Common myeloid progenitor, CD34-positive (primary cell): ENCODE data around the gene CSTF2T.
"Not testable (repeated sequence)": the region's sequence is repeated elsewhere in the genome, so short reads cannot be mapped to it uniquely, and the experiment has no call there.

Experiments
- CTCF ChIA-PET: fragments of 350-600 bp; sonication (Branson Sonifier 250); formaldehyde crosslinking; loops from one replicate; lab custom pipeline; 2021; ENCODE audit warnings: antibody characterized with exemption; lab: Charles Lee
- POLR2A ChIA-PET: fragments of 350-600 bp; sonication (Branson Sonifier 250); formaldehyde crosslinking; loops from one replicate; lab custom pipeline; 2021; ENCODE audit warnings: antibody characterized with exemption; lab: Charles Lee
- DNase-seq, 3 donors: peaks; one replicate each; pipeline versions ENCODE4 v3.0.0 to v3.0.0-alpha.2; 2013
- H3K27ac ChIP-seq, 2 experiments: 1 replicate in 1 of 2; 2 replicates in 1 of 2; pipeline ENCODE4 v1.7.0; 2013; ENCODE audit warnings: inconsistent platforms in 2 of 2, low read length in 2 of 2, mild to moderate bottlenecking in 2 of 2, low read depth in 1 of 2, moderate library complexity in 1 of 2; ENCODE audit not compliant: severe bottlenecking in 2 of 2, insufficient read depth in 1 of 2, poor library complexity in 1 of 2
- H3K27me3 ChIP-seq, 5 experiments: replicated peaks in 2 of 5; 1 replicate in 3 of 5; 2 replicates in 2 of 5; pipeline versions ENCODE4 v1.6.1 to v1.7.0; 2013; ENCODE audit warnings: low read length in 4 of 5, mild to moderate bottlenecking in 2 of 5, moderate library complexity in 2 of 5, inconsistent platforms in 1 of 5; ENCODE audit not compliant: insufficient read depth in 5 of 5, control insufficient read depth in 4 of 5
- H3K36me3 ChIP-seq, 4 experiments: 1 replicate in 2 of 4; 2 replicates in 2 of 4; pipeline versions ENCODE4 v1.6.1 to v1.7.0; 2013; ENCODE audit warnings: low read length in 3 of 4, control low read depth in 1 of 4, mild to moderate bottlenecking in 1 of 4; ENCODE audit not compliant: control insufficient read depth in 4 of 4, insufficient read depth in 4 of 4
- H3K4me1 ChIP-seq, 4 experiments: 1 replicate in 3 of 4; 2 replicates in 1 of 4; pipeline versions ENCODE4 v1.6.1 to v1.7.1; 2013; ENCODE audit warnings: low read length in 3 of 4, mild to moderate bottlenecking in 3 of 4, control low read depth in 1 of 4, inconsistent platforms in 1 of 4, moderate library complexity in 1 of 4; ENCODE audit not compliant: control insufficient read depth in 4 of 4, insufficient read depth in 4 of 4; ENCODE audit errors: control extremely low read depth in 1 of 4
- H3K4me3 ChIP-seq, 7 experiments: 1 replicate in 4 of 7; 2 replicates in 3 of 7; pipeline versions ENCODE4 v1.5.1 to v1.7.0; 2013; ENCODE audit warnings: mild to moderate bottlenecking in 7 of 7, low read length in 6 of 7, moderate library complexity in 6 of 7, inconsistent platforms in 2 of 7, low read depth in 2 of 7, control low read depth in 1 of 7; ENCODE audit not compliant: insufficient read depth in 4 of 7, control insufficient read depth in 1 of 7; ENCODE audit errors: extremely low read depth in 1 of 7
- H3K9me3 ChIP-seq, 5 experiments: 1 replicate in 4 of 5; 2 replicates in 1 of 5; pipeline versions ENCODE4 v1.6.1 to v1.7.1; 2013; ENCODE audit warnings: low read length in 4 of 5, mild to moderate bottlenecking in 2 of 5, inconsistent platforms in 1 of 5, low read depth in 1 of 5, moderate library complexity in 1 of 5; ENCODE audit not compliant: control insufficient read depth in 4 of 5, insufficient read depth in 2 of 5; ENCODE audit errors: control extremely low read depth in 1 of 5
- WGBS: methylation state at CpG from one replicate; pipeline ENCODE4 v1.1.5; 2013; ENCODE audit not compliant: insufficient coverage; 5-methylcytosine and 5-hydroxymethylcytosine counted together

CSTF2T gene

DNA sequence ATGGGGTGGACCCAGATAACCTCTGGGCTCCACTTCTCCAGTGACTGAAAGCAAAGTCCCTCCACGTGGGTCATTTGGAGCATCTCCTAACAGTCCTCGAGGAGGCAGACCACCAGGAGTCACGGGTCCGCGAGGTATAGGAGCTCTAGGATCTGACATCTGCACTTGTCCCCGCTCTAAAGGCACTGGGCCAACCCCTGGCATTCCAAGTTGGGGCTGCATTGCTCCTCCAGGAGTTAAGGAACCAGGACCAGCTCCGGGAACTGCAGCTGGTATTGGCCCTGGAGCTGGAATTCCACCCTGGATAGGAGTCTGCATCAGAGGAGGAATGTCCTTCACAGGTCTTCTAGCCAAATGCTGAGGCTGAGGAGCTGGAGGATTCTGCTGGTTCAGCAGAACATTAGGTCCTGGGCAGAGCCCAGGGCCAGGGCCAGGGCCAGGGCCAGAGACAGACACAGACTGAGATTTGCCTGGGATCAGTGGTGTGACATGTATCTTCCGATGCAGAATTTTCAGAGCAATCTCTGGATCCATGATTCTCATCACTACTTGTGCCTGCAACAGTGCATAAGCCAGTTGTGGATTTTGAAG, 827 bp downstream of the CSTF2T start:
- peak overlapping the region; percentile 64 to 98 (median 96) for H3K4me3 ChIP-seq
- H3K4me1 ChIP-seq: peaks cover 10 to 29% (median 26%) of the 10 kb centered on the region in 4 experiments
- H3K36me3 ChIP-seq: peaks cover 0 to 22% (median 12%) of the 10 kb centered on the region in 4 experiments
- ChIA-PET CTCF (no interaction called here), POLR2A (no interaction called here)
- no peak for DNase-seq
- WGBS: 91% methylated on average over 8 of the region's 8 CpGs
- H3K27ac ChIP-seq: peak overlapping the region; percentile 99
- no peaks in the 10 kb centered on the region for H3K9me3 ChIP-seq
- no peaks in the 10 kb centered on the region for H3K27me3 ChIP-seq

DNA sequence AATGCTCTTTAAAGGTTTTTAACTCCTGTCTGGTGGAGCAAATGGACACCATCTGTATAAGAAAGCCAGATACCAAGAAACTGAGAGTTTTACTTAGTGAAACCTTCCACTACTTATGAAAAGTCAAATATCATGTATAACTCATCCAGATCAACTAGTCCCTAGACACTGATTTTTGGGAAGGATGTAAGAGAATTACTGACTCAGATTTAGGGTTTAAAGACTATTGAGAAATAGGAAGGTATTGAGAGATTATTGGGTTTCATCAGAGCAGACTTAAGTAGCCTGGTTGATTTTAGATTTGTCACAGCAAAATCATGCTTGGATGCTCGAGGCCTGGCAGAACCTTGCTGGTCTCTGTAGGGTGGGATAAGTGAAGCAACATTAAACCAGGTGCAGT, 3.1 kb downstream of the CSTF2T start:
- POLR2A ChIA-PET: no interaction called here
- peaks cover 0 to 22% (median 12%) of the 10 kb centered on the region in 4 experiments for H3K36me3 ChIP-seq
- no CpG with 5 or more reads among the region's 1 CpG for WGBS

DNA sequence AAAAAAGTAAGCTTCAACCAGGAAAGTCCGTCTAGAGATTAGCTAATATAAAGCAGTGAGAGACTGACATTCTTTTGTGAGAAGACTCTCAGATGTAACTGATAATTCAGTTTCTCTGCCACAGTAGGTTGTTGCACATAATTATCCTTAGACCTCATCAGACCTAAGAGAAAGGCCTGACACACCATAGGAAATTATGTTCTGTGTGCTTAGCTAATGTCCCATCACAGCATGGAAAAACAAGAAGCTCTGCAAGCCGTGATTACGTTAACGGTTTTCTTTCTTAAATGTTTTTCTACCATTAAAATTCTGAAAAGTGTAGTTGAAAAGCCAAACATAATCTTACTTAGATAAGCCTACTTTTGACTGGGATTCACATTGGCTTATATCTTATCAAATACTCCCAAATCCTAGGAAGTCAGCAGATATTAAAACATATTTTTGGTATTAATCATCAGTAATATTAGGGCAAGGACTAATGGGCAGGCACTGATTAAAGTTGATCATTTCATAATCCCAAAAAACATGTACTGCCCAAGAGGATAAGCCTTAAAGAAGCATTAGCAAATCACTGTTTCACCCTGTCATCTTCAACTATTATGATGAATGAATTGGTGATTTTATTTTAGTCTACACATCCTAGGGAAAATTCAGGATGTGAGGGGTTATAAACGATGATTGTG, 5.2 kb downstream of the CSTF2T start:
- H3K9me3 ChIP-seq: no peaks in the 10 kb centered on the region
- peaks cover 0 to 22% (median 12%) of the 10 kb centered on the region in 4 experiments for H3K36me3 ChIP-seq
- H3K27me3 ChIP-seq: no peaks in the 10 kb centered on the region
- no peak for DNase-seq
- H3K4me3 ChIP-seq: no peak overlapping the region
- no peak overlapping the region for H3K27ac ChIP-seq
- CTCF ChIA-PET: no interaction called here
- WGBS: no CpG with 5 or more reads among the region's 5 CpGs
- peaks cover 7 to 23% (median 19%) of the 10 kb centered on the region in 4 experiments for H3K4me1 ChIP-seq
- POLR2A ChIA-PET: no interaction called here

More for the DNA sequence above, 3.1 kb downstream of the CSTF2T start:
- CTCF ChIA-PET: no interaction called here
- Histone ChIP-seq H3K9me3 (no peaks in the 10 kb centered on the region), H3K4me3 (no peak overlapping the region), H3K27me3 (no peaks in the 10 kb centered on the region), H3K4me1 (peaks cover 10 to 29% (median 26%) of the 10 kb centered on the region in 4 experiments), H3K27ac (peak overlapping the region in 1 of 2 experiments; percentile 15)
- no peak for DNase-seq

DNA sequence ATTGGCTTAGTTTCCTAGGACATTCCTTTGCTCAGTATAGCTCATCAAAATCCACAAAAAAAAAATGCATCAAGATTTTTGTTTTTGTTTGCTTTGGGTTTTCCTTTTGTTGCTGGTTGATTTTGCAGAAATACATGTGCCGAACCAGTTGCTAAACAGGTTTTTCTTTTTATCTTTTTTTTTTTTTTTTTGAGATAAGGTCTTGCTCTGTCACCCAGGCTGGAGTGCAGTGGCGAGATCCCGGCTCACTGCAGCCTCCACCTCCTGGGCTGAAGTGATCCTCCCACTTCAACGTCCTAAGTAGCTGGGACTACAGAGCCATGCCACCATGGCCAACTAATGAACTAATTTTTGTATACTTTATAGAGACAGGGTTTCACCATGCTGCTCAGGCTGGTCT, 8.3 kb downstream of the CSTF2T start:
- H3K36me3 ChIP-seq: peaks cover 0 to 3% (median 0%) of the 10 kb centered on the region in 4 experiments
- no peaks in the 10 kb centered on the region for H3K9me3 ChIP-seq
- no peak overlapping the region for H3K27ac ChIP-seq
- DNase-seq: no peak
- H3K4me3 ChIP-seq: no peak overlapping the region
- ChIA-PET CTCF (interaction anchor here (1.0 kb wide), 1 partner anchor 12 kb away, joined by 3 read pairs; no protein-coding TSS in a partner anchor), POLR2A (no interaction called here)
- WGBS: 100% methylated on average over 2 of the region's 4 CpGs
- H3K27me3 ChIP-seq: no peaks in the 10 kb centered on the region
- H3K4me1 ChIP-seq: peaks cover 0 to under 1% (median 0%) of the 10 kb centered on the region in 4 experiments

DNA sequence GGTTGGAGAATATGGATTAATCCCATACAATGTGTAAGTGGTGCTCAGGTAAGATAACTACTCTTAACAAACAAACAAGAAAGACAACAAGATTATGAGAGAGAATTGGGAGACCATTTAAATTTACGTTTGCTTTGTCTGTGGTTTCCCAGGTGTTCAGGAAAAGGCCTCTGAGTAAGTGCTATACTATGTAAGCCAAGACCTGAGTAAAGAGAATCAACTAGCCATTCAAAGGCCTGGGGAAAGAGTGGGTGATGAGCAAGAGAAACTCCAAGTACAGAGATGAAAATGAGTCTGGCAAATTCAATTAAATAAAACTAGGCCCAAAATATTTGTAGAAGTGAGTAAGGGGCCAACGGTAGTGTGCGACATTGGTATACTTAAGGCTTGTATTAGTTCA, 9.9 kb downstream of the CSTF2T start:
- no peaks in the 10 kb centered on the region for H3K9me3 ChIP-seq
- no peak for DNase-seq
- H3K27ac ChIP-seq: no peak overlapping the region
- ChIA-PET POLR2A (no interaction called here), CTCF (no interaction called here)
- WGBS: 100% methylated on average over 2 of the region's 3 CpGs
- H3K27me3 ChIP-seq: no peaks in the 10 kb centered on the region
- H3K4me1 ChIP-seq: no peaks in the 10 kb centered on the region
- H3K36me3 ChIP-seq: no peaks in the 10 kb centered on the region
- no peak overlapping the region for H3K4me3 ChIP-seq

DNA sequence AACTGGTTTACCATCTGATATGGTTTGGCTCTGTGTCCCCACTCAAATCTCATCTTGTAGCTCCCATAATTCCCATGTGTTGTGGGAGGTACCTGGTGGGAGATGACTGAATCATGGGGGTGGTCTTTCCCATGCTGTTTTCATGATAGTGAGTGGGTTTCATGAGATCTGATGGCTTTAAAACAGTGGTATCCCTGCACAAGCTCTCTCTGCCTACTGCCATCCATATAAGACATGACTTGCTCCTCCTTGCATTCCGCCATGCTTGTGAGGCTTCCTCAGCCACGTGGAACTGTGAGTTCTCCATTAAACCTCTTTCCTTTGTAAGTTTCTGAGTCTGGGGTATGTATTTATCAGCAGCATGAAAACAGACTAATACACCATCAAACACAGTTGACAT, 10.6 kb downstream of the CSTF2T start:
- DNase-seq, H3K36me3 ChIP-seq, H3K4me1 ChIP-seq, CTCF ChIA-PET, POLR2A ChIA-PET, H3K9me3 ChIP-seq, H3K4me3 ChIP-seq, H3K27me3 ChIP-seq, H3K27ac ChIP-seq: not testable (repeated sequence)
- no CpG with 5 or more reads among the region's 2 CpGs for WGBS

DNA sequence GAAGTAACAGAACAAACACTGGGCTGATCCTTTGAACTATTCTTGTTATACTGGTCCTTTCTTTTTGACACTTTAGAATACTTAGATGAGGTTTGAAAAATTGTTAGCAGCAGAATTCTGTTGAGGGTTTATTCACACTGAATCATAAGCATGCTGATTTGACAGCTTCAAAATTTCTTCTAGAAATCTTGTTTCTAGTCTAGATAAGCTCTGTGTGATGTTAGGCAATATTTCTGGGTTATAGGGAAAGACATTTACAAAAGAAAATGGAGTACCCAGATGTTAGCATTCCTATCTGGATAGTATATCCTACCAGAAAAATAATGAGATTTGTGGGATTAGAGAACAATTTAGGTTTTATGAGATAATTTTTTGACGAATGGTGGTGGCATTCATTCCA, 12.1 kb downstream of the CSTF2T start:
- no CpG with 5 or more reads among the region's 1 CpG for WGBS
- Histone ChIP-seq H3K9me3 (no peaks in the 10 kb centered on the region), H3K36me3 (no peaks in the 10 kb centered on the region), H3K4me3 (no peak overlapping the region), H3K4me1 (no peaks in the 10 kb centered on the region), H3K27ac (no peak overlapping the region), H3K27me3 (no peaks in the 10 kb centered on the region)
- DNase-seq: no peak
- CTCF ChIA-PET: no interaction called here
- POLR2A ChIA-PET: no interaction called here
